Measurements from ENCODE around the gene GGCX.

Gene GGCX

DNA sequence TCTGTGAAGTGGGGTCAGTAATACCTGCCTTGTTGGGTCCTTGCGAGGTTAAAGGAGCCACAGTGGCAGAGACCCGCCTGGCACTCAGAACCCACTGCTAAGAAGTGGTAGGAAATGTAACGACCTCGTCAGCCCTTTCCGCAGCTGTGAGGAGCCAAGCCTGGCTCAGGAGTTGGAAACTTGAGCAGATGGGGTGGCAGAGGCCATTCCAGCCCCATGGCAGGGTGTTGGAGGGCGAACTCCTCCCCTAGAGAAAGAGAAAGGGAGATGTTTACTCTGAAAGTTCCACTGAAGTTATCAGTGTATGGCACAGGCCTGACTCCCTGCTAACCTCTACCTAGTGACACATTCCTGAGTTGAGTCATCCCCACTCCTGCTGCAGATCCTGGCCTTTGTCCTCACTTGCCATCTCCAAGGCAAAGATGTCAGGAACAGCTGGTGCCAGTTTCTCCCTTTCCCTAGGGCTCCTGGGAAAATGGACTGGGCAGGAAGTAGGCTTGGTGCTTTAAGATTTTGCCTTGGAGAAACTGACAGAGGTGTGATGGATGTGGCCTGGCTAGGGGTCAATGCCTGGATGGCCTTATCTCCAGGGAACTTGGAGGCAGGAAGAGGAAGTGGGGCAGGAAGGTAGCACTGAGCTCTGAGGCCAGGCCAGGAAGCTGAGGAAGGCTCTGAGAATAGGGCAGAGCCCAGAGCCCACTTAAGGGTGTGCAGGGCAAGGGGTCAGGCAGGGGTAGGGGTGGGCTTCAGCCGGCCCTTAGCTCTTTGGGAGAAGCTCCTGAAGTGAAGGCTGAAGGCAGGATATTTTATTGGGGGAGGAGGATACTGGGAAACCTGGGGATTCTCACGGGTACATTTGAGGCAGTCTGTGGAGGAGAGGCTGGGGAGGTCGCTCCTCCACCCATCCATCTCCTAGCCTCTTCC lies 23.8 kb upstream of the GGCX start:
- TF ChIP-seq CTCF (IDR thresholded peaks at IDR 0.05; ENCODE audit: low read depth, low read length, poor library complexity, severe bottlenecking) (no peak), EZH2phosphoT487 (IDR thresholded peaks at IDR 0.05; ENCODE audit: borderline replicate concordance, low read length) (no peak)
- Histone ChIP-seq H3K4me2 (ENCODE audit: low read length) (peak overlapping the region; percentile 17), H3K27ac (ENCODE audit: low read depth, low read length) (no peak overlapping the region)

GRCh38 chr2:85584354-85584856 lies 23.1 kb upstream of the GGCX start, which contains the start of gene VAMP5:
Gene VAMP5, plus strand, starts transcription at chr2:85584431. Its CDS starts 60 bp downstream, at chr2:85584491.
- Histone ChIP-seq H3K4me2 (ENCODE audit: low read length) (peak within 1 kb of the TSS; percentile 17), H3K27me3 (ENCODE audit: control insufficient read depth, low read length) (no peaks in the 10 kb centered on the region), H3K9me3 (ENCODE audit: control insufficient read depth, insufficient read depth, low read length) (no peaks in the 10 kb centered on the region), H3K4me3 (ENCODE audit: low read length) (no peak within 1 kb of the TSS), H4K20me1 (ENCODE audit: control insufficient read depth, insufficient read depth, low read depth, low read length) (no peaks in the 10 kb centered on the region), H3F3A (ENCODE audit: control insufficient read depth, insufficient read depth) (no peaks in the 10 kb centered on the region), H3K9me2 (replicated peaks; ENCODE audit: control insufficient read depth, low read length) (no peaks in the 10 kb centered on the region), H3K36me3 (ENCODE audit: control insufficient read depth, low read length) (peaks cover 35% of the 10 kb centered on the region), H3K4me1 (ENCODE audit: control insufficient read depth, low read length) (peaks cover 29% of the 10 kb centered on the region), H3K79me2 (ENCODE audit: control insufficient read depth, low read length) (peaks cover 10% of the 10 kb centered on the region), H3K27ac (ENCODE audit: low read depth, low read length) (no peak within 1 kb of the TSS)
- TF ChIP-seq CTCF (IDR thresholded peaks at IDR 0.05; ENCODE audit: low read depth, low read length, poor library complexity, severe bottlenecking) (no peak), EZH2phosphoT487 (IDR thresholded peaks at IDR 0.05; ENCODE audit: borderline replicate concordance, low read length) (no peak)

More for the DNA sequence above, 23.8 kb upstream of the GGCX start:
- Histone ChIP-seq H3K36me3 (ENCODE audit: control insufficient read depth, low read length) (peaks cover 28% of the 10 kb centered on the region), H3K4me1 (ENCODE audit: control insufficient read depth, low read length) (peaks cover 22% of the 10 kb centered on the region), H3K9me2 (replicated peaks; ENCODE audit: control insufficient read depth, low read length) (no peaks in the 10 kb centered on the region), H3F3A (ENCODE audit: control insufficient read depth, insufficient read depth) (no peaks in the 10 kb centered on the region), H3K4me3 (ENCODE audit: low read length) (no peak overlapping the region), H3K9me3 (ENCODE audit: control insufficient read depth, insufficient read depth, low read length) (no peaks in the 10 kb centered on the region), H3K79me2 (ENCODE audit: control insufficient read depth, low read length) (peaks cover 3% of the 10 kb centered on the region), H3K27me3 (ENCODE audit: control insufficient read depth, low read length) (no peaks in the 10 kb centered on the region), H4K20me1 (ENCODE audit: control insufficient read depth, insufficient read depth, low read depth, low read length) (no peaks in the 10 kb centered on the region)

DNA sequence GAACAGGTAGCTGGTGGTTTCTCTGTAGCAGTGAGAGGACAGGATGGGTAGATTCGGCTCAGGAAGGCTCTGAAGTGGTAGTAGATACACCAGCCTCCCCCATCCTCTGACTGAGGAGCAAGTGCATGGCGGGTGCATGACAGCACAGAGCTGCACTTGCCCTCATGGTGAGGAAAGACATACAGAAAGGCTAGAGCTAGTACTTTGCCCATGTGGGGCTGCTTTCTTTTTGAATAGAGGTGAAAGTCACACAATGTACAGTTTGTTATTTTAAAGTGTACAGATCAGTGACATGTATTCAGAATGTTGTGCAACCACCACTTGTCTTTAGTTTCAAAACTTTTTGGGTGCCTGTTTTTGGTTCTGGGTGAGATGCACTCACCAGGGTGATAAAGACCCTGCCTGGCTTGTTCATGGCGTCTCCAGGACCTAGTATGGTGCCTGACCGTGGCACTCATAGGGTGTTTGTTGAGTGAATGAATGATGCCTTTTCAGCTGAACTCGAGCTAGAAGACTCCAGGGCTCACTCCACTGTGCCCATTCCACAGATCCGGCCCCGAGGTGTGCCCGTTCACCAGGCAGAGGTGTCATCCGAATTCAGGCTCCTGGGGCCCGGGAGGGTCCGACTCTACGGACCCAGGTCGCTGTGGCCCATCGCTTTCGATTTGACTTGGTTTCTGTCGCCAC lies 22.5 kb upstream of the GGCX start:
- H3K4me2 ChIP-seq (ENCODE audit: low read length) = no peak overlapping the region
- TF ChIP-seq CTCF (IDR thresholded peaks at IDR 0.05; ENCODE audit: low read depth, low read length, poor library complexity, severe bottlenecking) = no peak
- no peak for TF ChIP-seq EZH2phosphoT487 (IDR thresholded peaks at IDR 0.05; ENCODE audit: borderline replicate concordance, low read length)

More for the DNA sequence above, 22.5 kb upstream of the GGCX start:
- no peak overlapping the region for H3K27ac ChIP-seq (ENCODE audit: low read depth, low read length)
- no peaks in the 10 kb centered on the region for H4K20me1 ChIP-seq (ENCODE audit: control insufficient read depth, insufficient read depth, low read depth, low read length)
- H3K79me2 ChIP-seq (ENCODE audit: control insufficient read depth, low read length) = peaks cover 16% of the 10 kb centered on the region
- H3K27me3 ChIP-seq (ENCODE audit: control insufficient read depth, low read length) = no peaks in the 10 kb centered on the region
- H3K36me3 ChIP-seq (ENCODE audit: control insufficient read depth, low read length) = peaks cover 40% of the 10 kb centered on the region
- H3F3A ChIP-seq (ENCODE audit: control insufficient read depth, insufficient read depth) = no peaks in the 10 kb centered on the region
- H3K9me3 ChIP-seq (ENCODE audit: control insufficient read depth, insufficient read depth, low read length) = no peaks in the 10 kb centered on the region
- H3K9me2 ChIP-seq (replicated peaks; ENCODE audit: control insufficient read depth, low read length) = no peaks in the 10 kb centered on the region
- H3K4me3 ChIP-seq (ENCODE audit: low read length) = no peak overlapping the region
- peaks cover 35% of the 10 kb centered on the region for H3K4me1 ChIP-seq (ENCODE audit: control insufficient read depth, low read length)

Measured in DOHH2 (cell line).